ENCODE measurements around the gene PDLIM1. TPM values are rescaled to one million over a fixed set of nuclear protein-coding genes. Genes with fewer than 3 reads are reported as not detected.

PDLIM1 gene
- total and polyA plus RNA-seq, 11 donors = 225 to 434 (median 330) TPM

DNA sequence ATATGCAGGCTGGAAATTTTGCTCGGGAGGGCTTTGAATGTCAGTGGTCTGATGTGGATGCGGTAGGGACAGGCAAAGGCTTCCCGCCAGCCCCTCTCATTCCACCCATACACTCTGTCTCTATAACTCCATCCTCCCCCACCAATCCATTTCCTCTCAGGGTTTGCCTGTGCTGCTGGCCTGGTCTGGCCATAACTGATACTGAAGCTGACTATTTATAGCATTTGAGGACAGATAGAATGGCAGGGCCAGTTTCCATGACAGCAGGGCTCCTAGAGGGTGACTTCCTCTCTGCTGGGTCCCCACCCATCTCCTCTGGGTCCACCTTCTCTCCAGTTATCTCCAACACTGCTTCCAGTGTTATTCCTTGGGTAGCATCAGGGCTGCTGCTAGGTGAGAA is 6.6 kb upstream of the PDLIM1 start:
- DNase-seq = peak in 2 of 5 donors; percentile 36 to 48
- peak; percentile 60 to 85 (median 82) for ATAC-seq
- H3K9me3 ChIP-seq = no peaks in the 10 kb centered on the region

DNA sequence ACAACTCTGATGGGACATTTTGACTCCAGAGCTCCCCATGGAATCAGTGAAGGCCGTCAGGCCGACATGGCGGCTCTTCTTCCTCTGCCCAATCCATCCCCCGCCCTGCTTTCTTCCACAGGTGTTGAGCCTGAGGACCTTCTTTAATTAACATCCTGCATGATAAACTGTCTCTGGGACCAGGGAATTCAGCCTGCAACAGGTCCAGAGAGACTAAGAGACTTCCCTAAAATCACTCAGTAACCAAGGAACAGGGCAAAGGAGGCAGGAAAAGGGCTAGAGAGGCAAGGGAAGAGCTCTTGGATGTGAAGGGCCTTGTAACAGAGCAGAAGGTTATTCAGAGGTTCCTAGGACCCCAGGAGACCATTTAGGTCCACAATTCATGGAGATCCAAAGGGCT is 6.0 kb upstream of the PDLIM1 start:
- DNase-seq (no peak), ATAC-seq (no peak)
- Histone ChIP-seq H3K9me3 (no peaks in the 10 kb centered on the region), H3K36me3 (no peaks in the 10 kb centered on the region), H3K27ac (peak overlapping the region in 1 of 12 donors; percentile 12), H3K4me3 (no peak overlapping the region), H3K4me1 (peaks cover 0 to 24% (median 19%) of the 10 kb centered on the region in 12 donors), H3K27me3 (no peaks in the 10 kb centered on the region)
- TF ChIP-seq POLR2A (IDR thresholded peaks at IDR 0.05) = no peak
- TF ChIP-seq, protein P1, sequence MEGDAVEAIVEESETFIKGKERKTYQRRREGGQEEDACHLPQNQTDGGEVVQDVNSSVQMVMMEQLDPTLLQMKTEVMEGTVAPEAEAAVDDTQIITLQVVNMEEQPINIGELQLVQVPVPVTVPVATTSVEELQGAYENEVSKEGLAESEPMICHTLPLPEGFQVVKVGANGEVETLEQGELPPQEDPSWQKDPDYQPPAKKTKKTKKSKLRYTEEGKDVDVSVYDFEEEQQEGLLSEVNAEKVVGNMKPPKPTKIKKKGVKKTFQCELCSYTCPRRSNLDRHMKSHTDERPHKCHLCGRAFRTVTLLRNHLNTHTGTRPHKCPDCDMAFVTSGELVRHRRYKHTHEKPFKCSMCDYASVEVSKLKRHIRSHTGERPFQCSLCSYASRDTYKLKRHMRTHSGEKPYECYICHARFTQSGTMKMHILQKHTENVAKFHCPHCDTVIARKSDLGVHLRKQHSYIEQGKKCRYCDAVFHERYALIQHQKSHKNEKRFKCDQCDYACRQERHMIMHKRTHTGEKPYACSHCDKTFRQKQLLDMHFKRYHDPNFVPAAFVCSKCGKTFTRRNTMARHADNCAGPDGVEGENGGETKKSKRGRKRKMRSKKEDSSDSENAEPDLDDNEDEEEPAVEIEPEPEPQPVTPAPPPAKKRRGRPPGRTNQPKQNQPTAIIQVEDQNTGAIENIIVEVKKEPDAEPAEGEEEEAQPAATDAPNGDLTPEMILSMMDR (IDR thresholded peaks at IDR 0.05) = no peak
- intact Hi-C loops (cut with DNase I) = no loop called here
- WGBS, 4 donors = 89 to 99% (median 96%) methylated on average over 4 of the region's 4 CpGs

More for the DNA sequence above, 6.6 kb upstream of the PDLIM1 start:
- Histone ChIP-seq H3K4me1 (peaks cover 0 to 24% (median 19%) of the 10 kb centered on the region in 12 donors), H3K27me3 (no peaks in the 10 kb centered on the region), H3K27ac (peak overlapping the region in 4 of 12 donors; percentile 9 to 20 (median 16)), H3K36me3 (no peaks in the 10 kb centered on the region), H3K4me3 (no peak overlapping the region)
- intact Hi-C loops (cut with DNase I) = no loop called here
- WGBS, 4 donors = 45 to 64% (median 54%) methylated on average over 3 of the region's 3 CpGs
- TF ChIP-seq, protein P1 (IDR thresholded peaks at IDR 0.05) = no peak
- no peak for TF ChIP-seq POLR2A (IDR thresholded peaks at IDR 0.05)

DNA sequence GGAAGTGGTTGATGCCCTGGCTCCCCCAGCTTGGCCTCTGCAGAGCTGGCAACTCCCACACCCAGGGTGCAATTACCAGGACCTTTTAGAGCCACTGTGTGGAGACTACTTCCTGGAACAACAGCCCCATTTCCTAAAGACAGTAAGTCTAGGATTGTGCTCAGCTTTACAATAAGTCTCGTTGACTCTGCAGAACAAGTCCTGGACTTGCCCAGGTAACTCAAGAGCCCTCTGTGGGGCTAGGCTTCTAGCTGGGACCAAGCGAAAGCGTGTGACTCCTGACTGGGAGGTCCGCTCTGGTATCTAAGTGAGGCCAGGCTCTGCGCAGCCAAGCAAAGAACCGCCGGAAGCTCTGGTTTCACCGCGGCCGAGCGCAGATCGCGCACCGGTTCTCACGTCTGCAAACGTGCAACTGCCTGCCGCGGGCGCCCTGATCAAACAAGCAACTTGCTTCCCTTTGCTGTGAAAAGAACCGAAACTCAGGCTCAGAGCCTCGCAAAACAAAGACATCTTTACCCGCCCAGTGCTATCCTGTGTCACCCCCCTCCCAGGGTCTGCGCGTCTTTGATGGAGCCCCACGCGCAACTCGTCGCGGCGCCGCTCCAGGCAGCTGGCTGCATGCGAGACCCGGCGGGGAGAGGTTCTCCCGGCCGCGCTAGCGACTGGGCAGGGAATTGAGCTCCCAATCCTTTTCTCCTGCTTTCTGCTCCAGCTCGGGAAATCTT is 4.4 kb upstream of the PDLIM1 start:
- peaks cover 0 to 30% (median 22%) of the 10 kb centered on the region in 12 donors for H3K4me1 ChIP-seq
- peak overlapping the region in 8 of 12 donors; percentile 1 to 76 (median 44) for H3K27ac ChIP-seq
- no peaks in the 10 kb centered on the region for H3K36me3 ChIP-seq
- H3K9me3 ChIP-seq = no peaks in the 10 kb centered on the region
- no peaks in the 10 kb centered on the region for H3K27me3 ChIP-seq
- intact Hi-C loops (cut with DNase I) = no loop called here
- DNase-seq = peak in 2 of 5 donors; percentile 59 to 72
- peak overlapping the region in 10 of 12 donors; percentile 24 to 56 (median 47) for H3K4me3 ChIP-seq
- WGBS, 4 donors = 1 to 24% (median 4%) methylated on average over 12 to 39 of the region's 39 CpGs
- peak in 2 of 4 donors; percentile 15 to 38 for ATAC-seq
- no peak for TF ChIP-seq POLR2A (IDR thresholded peaks at IDR 0.05)
- TF ChIP-seq, protein P1 (IDR thresholded peaks at IDR 0.05) = no peak

DNA sequence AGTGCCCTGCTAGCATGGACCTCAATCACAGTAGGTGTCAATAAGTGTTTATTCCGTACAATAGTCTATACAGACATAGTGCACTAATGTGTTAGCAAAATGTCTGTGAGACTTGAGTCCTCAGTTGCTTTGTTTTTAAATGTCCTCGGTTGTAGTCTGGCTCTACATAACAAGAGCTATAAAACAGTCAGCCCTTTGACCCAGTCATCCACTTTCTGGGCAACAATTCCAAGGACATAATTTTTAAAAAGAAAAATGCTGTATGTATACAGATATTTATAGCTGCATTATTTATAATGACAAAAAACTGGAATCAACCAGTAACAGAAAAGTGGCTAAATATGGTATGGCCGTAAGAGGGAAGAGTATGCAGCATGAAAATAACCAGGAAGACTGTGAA is 2.8 kb upstream of the PDLIM1 start:
- no peaks in the 10 kb centered on the region for H3K9me3 ChIP-seq
- intact Hi-C loops (cut with DNase I) = loop anchor here in 7 of 10 donors (5.0 kb wide), 4 partner anchors 34 to 46 kb away; no protein-coding TSS in a partner anchor
- H3K4me3 ChIP-seq = no peak overlapping the region
- no peak for TF ChIP-seq POLR2A (IDR thresholded peaks at IDR 0.05)
- TF ChIP-seq, protein P1 (IDR thresholded peaks at IDR 0.05) = no peak
- peaks cover 0 to 37% (median 30%) of the 10 kb centered on the region in 12 donors for H3K4me1 ChIP-seq
- no peaks in the 10 kb centered on the region for H3K36me3 ChIP-seq
- no peak overlapping the region for H3K27ac ChIP-seq
- DNase-seq (no peak), ATAC-seq (no peak)
- H3K27me3 ChIP-seq = no peaks in the 10 kb centered on the region
- WGBS, 4 donors = 92 to 95% (median 93%) methylated on average over 3 of the region's 3 CpGs
